Upper lobe of left lung (tissue), 6 donors: ENCODE results near the gene METTL26. TPM values are rescaled to one million over a fixed set of nuclear protein-coding genes. Genes with fewer than 3 reads are reported as not detected.
A peak's percentile ranks its signal among the peaks of the same experiment; 100 is the strongest.

Source experiments
- ATAC-seq, 2 donors: fragments of 200-7000 bp; cut with Tn5 transposase; one replicate each; pipeline ENCODE4 v1.9.1; 2022; ENCODE audit warnings: mild to moderate bottlenecking in 2 of 2, moderate library complexity in 2 of 2; ENCODE audit not compliant: low FRiP score in 2 of 2
- DNase-seq, 2 donors: peaks; one replicate each; pipeline ENCODE4 v3.0.0-alpha.2; 2019 to 2020
- H3K27ac ChIP-seq, 4 donors: fragments of 200-600 bp; sonication (generic); one replicate each; pipeline ENCODE4 v1.5.1; 2016 to 2019
- H3K27me3 ChIP-seq, 4 donors: fragments of 200-600 bp; sonication (generic); one replicate each; pipeline ENCODE4 v1.5.1; 2017 to 2019
- H3K36me3 ChIP-seq, 4 donors: fragments of 200-600 bp; sonication (generic); one replicate each; pipeline ENCODE4 v1.5.1; 2016 to 2019
- H3K4me1 ChIP-seq, 4 donors: fragments of 200-600 bp; sonication (generic); one replicate each; pipeline ENCODE4 v1.5.1; 2018 to 2019
- H3K4me3 ChIP-seq, 4 donors: fragments of 200-600 bp; sonication (generic); one replicate each; pipeline ENCODE4 v1.5.1; 2017 to 2019; ENCODE audit warnings: mild to moderate bottlenecking in 2 of 4, moderate library complexity in 1 of 4
- H3K9me3 ChIP-seq, 4 donors: fragments of 200-600 bp; sonication (generic); one replicate each; pipeline ENCODE4 v1.5.1; 2018 to 2019
- EP300 ChIP-seq, 4 donors: sonication (generic); formaldehyde crosslinking; IDR thresholded peaks; one replicate each; pipeline ENCODE4 v1.5.1; 2017; ENCODE audit warnings: antibody characterized with exemption in 4 of 4, control low read depth in 2 of 4
- POLR2A ChIP-seq, 4 donors: fragments of 450-650 bp; IDR thresholded peaks; one replicate each; pipeline ENCODE4 v1.5.1; 2016 to 2017; ENCODE audit warnings: antibody characterized with exemption in 4 of 4, mild to moderate bottlenecking in 2 of 4
- POLR2AphosphoS5 ChIP-seq, 2 donors: sonication (generic); formaldehyde crosslinking; IDR thresholded peaks; one replicate each; pipeline ENCODE4 v1.5.1; 2017; ENCODE audit warnings: antibody characterized with exemption in 2 of 2
- WGBS, 2 donors: methylation state at CpG; one replicate each; pipeline ENCODE4 v1.1.5; 2017 to 2018; 5-methylcytosine and 5-hydroxymethylcytosine counted together
- total RNA-seq, 6 donors: library from RNA; depleted of rRNA in 4 of 6; stranded (reverse); fragments of >200 nt in 4 of 6; gene quantifications; one replicate each; pipeline versions ENCODE4 v1.1.0 to v1.2.1, GENCODE V29; 2016 to 2021
- TF ChIP-seq, protein P1 (sequence below), 6 experiments: fragments of 450-650 bp in 4 of 6; fragments of 200-600 bp in 2 of 6; sonication (generic) in 2 of 6; IDR thresholded peaks; one replicate each; pipeline ENCODE4 v1.5.1; 2016 to 2019; ENCODE audit warnings: antibody characterized with exemption in 6 of 6
- donor health status: DM: no; HTN: no; CAD: no; lungs with moderate emphysema.
- donor health status: DM: no; HTN: yes; CAD: no; lungs with severe emphysema.

The METTL26 gene
- 100 to 1,000 TPM in 4 of 6 donors, 10 to 100 TPM in 2; 69.5 to 210 (median 111) TPM for total RNA-seq

DNA sequence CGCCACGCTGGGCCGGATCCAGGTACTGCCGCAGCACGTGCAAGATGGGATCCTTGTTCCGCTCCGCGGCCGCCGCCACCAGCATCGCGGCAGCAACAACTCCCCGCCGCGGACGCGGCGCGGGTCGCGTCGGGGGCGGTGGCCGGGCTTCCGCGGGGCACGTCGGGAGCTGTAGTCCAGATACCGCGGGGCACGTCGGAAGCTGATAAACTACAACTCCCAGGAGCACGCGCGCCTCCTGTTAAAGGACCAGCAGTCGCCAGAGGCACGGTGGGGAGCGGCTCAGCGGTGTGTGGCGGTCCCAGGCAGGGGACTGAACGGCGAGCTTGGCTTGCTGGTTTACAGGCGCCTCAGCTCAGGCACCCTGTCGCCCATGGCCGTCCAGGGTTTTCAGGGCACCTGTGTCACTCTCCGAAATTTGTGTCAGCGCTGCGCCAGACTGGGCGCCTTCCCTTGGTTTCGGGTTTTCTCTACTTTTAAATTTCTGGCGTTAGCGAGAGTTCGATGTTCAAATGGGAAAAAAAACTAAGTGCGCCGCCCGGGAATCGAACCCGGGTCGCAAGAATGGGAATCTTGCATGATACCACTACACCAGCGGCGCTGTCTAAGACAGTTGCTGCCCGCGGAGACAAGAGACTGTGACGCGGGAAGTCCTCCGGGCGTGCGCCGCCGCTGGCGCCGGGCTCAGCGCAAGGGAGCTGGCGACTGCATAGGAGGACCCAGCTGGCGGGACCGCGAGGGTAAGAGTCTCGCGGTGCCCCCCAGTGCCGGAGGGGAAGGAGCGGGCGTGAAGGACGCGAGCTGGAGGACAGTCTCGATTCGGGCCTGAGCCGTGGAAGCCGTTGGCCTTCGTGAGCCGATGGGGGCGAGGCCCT, at the start of gene METTL26:
Gene METTL26 (minus strand): TSS at position 100 of the 875 bp plus-strand sequence. CDS start 15 bp downstream, at position 85.
- H3K27me3 ChIP-seq = no peaks in the 10 kb centered on the region
- DNase-seq (peak; percentile 97 to 98), ATAC-seq (peak; percentile 94 to 95)
- peak within 1 kb of the TSS; percentile 94 to 99 (median 96) for H3K27ac ChIP-seq
- WGBS, 2 donors = 0 to 1% methylated on average over 12 to 60 of the region's 91 CpGs
- no peaks in the 10 kb centered on the region for H3K9me3 ChIP-seq
- H3K4me3 ChIP-seq = peak within 1 kb of the TSS; percentile 80 to 100 (median 90)
- H3K4me1 ChIP-seq = peaks cover 17 to 45% (median 29%) of the 10 kb centered on the region in 4 donors
- TF ChIP-seq, protein P1, sequence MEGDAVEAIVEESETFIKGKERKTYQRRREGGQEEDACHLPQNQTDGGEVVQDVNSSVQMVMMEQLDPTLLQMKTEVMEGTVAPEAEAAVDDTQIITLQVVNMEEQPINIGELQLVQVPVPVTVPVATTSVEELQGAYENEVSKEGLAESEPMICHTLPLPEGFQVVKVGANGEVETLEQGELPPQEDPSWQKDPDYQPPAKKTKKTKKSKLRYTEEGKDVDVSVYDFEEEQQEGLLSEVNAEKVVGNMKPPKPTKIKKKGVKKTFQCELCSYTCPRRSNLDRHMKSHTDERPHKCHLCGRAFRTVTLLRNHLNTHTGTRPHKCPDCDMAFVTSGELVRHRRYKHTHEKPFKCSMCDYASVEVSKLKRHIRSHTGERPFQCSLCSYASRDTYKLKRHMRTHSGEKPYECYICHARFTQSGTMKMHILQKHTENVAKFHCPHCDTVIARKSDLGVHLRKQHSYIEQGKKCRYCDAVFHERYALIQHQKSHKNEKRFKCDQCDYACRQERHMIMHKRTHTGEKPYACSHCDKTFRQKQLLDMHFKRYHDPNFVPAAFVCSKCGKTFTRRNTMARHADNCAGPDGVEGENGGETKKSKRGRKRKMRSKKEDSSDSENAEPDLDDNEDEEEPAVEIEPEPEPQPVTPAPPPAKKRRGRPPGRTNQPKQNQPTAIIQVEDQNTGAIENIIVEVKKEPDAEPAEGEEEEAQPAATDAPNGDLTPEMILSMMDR (IDR thresholded peaks at IDR 0.05) = peak in 2 of 6 experiments; percentile 43 to 56
- peak in 3 of 4 donors; percentile 60 to 89 (median 75) for TF ChIP-seq POLR2A (IDR thresholded peaks at IDR 0.05)
- peak in 1 of 4 donors; percentile 66 for TF ChIP-seq EP300 (IDR thresholded peaks at IDR 0.05)
- peak; percentile 68 to 78 for TF ChIP-seq POLR2AphosphoS5 (IDR thresholded peaks at IDR 0.05)
- peaks cover 0 to 18% (median 15%) of the 10 kb centered on the region in 4 donors for H3K36me3 ChIP-seq

DNA sequence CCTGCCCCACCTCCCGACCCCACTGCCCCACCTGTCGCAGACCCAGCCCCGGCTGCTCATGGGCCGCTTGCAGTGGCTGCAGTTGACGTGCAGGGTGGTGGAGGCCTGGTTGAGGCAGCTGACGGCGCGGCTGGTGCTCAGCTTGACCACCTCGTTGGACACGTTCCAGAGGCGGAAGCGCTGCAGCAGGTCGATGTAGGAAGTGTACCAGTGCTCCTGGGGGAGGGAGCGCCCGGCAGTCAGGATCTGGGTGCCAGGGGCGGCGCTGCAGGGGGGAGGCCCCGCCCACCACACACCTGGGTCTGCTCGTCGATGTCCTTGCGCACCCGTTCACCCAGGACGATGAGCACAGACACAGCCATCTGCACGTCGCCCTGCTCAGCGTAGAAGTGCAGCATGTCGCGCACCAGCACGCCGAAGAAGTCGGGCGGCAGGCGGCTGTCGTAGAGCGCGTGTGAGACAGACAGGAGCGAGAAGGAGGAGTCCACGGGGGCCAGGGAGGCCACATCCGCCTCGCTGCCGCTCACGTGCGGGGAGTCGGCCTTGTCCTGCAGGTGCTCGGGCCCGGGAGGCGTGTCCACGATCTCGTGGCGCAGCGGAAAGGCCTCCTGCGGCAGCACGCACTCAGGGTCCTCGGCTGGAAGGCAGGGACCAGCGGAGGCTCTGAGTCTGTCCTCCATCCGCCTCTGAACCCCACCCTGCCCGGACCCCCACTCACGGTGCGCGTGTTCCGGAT, 49.0 kb upstream of the METTL26 start:
- Histone ChIP-seq H3K36me3 (peaks cover 8 to 39% (median 23%) of the 10 kb centered on the region in 4 donors), H3K9me3 (no peaks in the 10 kb centered on the region), H3K4me3 (peak overlapping the region in 3 of 4 donors; percentile 69 to 84 (median 76)), H3K27me3 (no peaks in the 10 kb centered on the region), H3K27ac (peak overlapping the region; percentile 67 to 86 (median 82)), H3K4me1 (peaks cover 48 to 76% (median 61%) of the 10 kb centered on the region in 4 donors)
- ATAC-seq (no peak), DNase-seq (peak in 1 of 2 donors; percentile 87)
- TF ChIP-seq POLR2A (IDR thresholded peaks at IDR 0.05) (no peak), POLR2AphosphoS5 (IDR thresholded peaks at IDR 0.05) (no peak), EP300 (IDR thresholded peaks at IDR 0.05) (no peak)
- TF ChIP-seq, protein P1 (IDR thresholded peaks at IDR 0.05) = no peak
- WGBS, 2 donors = 95 to 96% methylated on average over 34 to 58 of the region's 61 CpGs

DNA sequence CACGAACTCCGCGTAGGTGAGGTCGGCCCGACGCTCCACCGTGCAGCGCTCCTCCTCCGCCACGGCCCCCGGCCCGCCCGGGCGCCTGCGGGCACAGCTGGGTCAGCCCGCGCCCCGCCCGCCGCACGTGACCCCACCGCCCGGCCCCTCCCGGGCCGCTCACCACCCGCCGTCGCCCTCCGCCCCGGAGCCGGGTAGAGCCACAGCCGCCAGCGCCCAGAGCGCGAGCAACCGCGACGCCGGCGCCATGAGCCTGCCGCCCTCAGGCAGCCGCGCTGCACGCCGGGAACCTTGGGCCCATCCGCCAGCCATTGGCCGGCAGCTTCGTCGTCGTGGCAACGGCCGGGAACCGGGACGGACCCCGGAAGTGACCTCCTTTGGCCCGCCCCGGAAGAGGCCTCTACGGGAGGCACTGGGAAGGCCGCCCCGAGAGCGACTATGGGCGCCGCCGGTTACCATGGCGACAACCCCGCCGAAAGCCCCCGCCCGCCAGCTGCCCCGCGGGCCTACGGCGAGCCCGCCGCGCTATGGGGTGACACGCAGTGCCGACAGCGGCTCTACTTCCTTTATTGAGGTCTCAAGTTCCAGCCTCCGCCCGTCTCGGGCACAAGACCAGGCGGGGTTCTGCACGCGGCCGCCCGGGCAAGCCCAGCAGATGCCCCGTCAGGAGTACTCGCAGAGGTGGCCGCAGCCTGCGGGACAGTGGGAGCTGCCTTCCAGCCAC, 48.1 kb upstream of the METTL26 start, which contains the start of gene JMJD8:
Gene JMJD8 (minus strand): TSS at position 264 of the 724 bp plus-strand sequence. CDS start 15 bp downstream, at position 249.
- Histone ChIP-seq H3K4me1 (peaks cover 47 to 76% (median 57%) of the 10 kb centered on the region in 4 donors), H3K27ac (peak within 1 kb of the TSS; percentile 67 to 86 (median 82)), H3K9me3 (no peaks in the 10 kb centered on the region), H3K4me3 (peak within 1 kb of the TSS; percentile 69 to 84 (median 77)), H3K27me3 (no peaks in the 10 kb centered on the region), H3K36me3 (peaks cover 8 to 39% (median 23%) of the 10 kb centered on the region in 4 donors)
- TF ChIP-seq, protein P1 (IDR thresholded peaks at IDR 0.05) = peak in 1 of 6 experiments; percentile 29
- TF ChIP-seq POLR2AphosphoS5 (IDR thresholded peaks at IDR 0.05) (peak; percentile 75 to 82), POLR2A (IDR thresholded peaks at IDR 0.05) (peak in 1 of 4 donors; percentile 74), EP300 (IDR thresholded peaks at IDR 0.05) (no peak)
- WGBS, 2 donors = 0 to 5% methylated on average over 12 to 41 of the region's 91 CpGs
- ATAC-seq (peak; percentile 85 to 86), DNase-seq (peak; percentile 98)

DNA sequence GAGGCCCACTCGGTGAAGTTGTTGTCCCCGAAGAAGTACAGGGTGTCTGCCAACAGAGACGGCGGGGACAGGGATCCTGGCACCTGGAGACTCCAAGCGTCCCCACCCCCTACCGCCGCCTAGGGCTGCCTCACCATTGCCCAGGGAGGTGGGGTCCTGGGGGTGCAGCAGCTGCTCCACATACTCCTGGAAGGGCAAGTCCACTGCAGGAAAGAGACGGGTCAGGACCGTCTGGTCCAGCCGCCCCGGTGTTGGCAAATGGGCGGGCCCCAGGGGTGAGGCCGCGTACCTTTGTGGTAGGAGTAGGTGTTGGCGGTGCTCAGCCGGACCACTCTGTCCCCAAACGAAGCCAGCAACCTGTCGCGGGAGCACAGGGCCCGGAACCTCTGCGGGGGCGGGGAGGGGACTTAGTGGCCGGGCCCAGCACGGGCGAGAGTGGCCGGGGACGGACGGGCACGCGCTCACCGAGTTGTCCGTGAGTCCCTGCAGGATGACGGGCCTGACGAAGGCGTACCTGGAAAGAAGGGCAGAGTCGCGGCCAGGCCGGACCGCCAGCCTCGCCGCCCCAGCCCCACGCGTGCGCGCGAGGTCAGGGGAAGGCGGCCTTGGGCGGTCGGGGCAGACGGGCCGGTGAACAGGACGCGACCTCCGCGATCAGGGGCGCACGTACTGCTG, 47.4 kb upstream of the METTL26 start:
- no peak for TF ChIP-seq EP300 (IDR thresholded peaks at IDR 0.05)
- TF ChIP-seq POLR2AphosphoS5 (IDR thresholded peaks at IDR 0.05) = no peak
- TF ChIP-seq POLR2A (IDR thresholded peaks at IDR 0.05) = no peak
- TF ChIP-seq, protein P1 (IDR thresholded peaks at IDR 0.05) = no peak
- DNase-seq (no peak), ATAC-seq (no peak)
- 33 to 43% methylated on average over 16 to 20 of the region's 57 CpGs for WGBS, 2 donors
- H3K27me3 ChIP-seq = no peaks in the 10 kb centered on the region
- peak overlapping the region; percentile 69 to 84 (median 77) for H3K4me3 ChIP-seq
- H3K36me3 ChIP-seq = peaks cover 8 to 39% (median 23%) of the 10 kb centered on the region in 4 donors
- H3K4me1 ChIP-seq = peaks cover 43 to 73% (median 53%) of the 10 kb centered on the region in 4 donors
- H3K9me3 ChIP-seq = no peaks in the 10 kb centered on the region
- peak overlapping the region; percentile 67 to 86 (median 82) for H3K27ac ChIP-seq
